ENCODE measurements around the gene KCTD8.

Gene KCTD8

DNA sequence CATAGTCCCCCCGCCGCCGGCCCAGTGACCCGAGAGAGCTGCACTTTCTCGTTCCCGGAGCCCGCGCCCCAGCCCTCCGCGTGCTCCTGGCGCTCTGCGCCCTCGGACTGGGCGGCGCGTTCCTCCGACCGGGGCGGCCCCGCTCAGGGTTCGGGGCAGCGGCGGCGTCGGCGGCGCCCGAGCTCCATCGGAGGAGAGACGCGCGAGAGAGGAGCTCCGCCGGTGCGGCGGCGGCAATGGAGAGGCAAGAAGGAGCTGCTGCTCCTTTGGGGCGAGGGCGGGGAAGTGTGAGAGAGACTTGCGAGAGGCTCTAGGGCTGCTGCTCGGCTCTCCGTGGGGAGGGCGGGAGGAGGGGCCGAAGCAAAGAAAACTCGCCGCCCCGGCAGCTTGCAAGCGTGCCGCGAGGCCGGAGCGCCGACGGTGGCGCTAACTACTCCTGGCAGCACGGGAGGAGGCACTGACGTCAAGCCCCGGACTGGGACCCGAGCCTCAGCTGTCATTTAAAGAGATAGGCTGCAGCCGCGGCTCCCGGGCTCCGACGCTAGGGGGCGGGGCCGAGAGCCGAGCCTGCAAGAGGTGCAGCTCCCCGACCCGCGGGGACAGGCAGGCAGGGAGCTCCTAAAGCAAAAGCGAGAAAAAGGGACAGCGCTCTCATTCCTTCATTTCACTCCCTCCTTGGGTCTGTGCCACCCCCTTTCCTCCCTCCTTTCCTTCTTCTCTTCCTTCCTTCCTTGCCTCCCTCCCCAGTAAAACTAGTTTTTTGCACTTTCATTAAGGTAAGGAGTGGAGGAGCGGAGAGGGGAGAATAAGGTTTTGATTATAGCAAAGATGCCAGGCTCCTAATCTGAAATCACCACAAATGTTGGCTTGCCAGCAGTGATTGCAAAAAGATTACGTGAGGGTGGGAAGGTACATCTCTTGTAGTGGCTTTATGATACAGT is at the start of gene KCTD8:
TSS of gene KCTD8 (minus strand) at position 289 of the 941 bp plus-strand sequence.
- TF ChIP-seq POLR2A (IDR thresholded peaks at IDR 0.05; ENCODE audit: low read length) = no peak
- no peak for TF ChIP-seq GATA1 (IDR thresholded peaks at IDR 0.05; ENCODE audit: low read depth, low read length)
- DNase-seq = peak; percentile 81 to 82

DNA sequence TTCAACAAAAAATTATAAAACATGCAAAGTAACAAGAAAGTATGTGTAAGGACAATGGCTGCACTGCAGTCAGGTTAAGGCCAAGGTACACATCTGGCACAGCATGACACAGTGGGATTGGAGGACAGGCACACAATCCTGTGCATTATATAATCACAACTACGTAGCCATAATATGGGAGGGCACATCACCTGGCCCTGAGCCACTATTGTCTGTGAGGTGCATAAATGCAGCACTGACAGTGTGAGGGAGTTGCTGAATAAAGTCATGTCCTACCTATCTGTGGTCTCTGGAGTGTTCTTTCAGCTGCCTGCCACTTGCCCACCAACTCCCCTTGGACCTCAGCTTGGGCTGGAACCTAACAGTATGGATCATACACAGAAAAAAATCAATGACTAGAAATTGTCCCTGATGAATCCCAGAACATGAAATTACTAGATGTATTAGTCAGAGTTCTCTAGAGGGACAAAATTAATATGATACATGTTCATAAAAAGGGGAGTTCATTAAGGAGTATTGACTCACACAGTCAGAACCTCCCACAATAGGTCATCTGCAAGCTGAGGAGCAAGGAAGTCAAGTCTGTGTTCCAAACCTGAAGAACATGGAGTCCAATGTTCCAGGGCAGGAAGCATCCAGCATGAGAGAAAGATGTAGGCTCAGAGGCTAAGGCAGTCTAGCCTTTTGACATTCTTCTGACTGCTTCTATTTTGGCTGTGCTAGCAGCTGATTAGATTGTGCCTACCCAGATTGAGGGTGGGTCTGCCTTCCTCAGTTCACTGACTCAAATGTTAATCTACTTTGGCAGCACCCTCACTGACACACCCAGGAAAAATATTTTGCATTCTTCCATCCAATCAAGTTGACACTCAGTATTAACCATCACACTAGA is 46.4 kb upstream of the KCTD8 start:
- peak in 1 of 2 experiments; percentile 3 for DNase-seq
- no peak for TF ChIP-seq POLR2A (IDR thresholded peaks at IDR 0.05; ENCODE audit: low read length)
- no peak for TF ChIP-seq GATA1 (IDR thresholded peaks at IDR 0.05; ENCODE audit: low read depth, low read length)

DNA sequence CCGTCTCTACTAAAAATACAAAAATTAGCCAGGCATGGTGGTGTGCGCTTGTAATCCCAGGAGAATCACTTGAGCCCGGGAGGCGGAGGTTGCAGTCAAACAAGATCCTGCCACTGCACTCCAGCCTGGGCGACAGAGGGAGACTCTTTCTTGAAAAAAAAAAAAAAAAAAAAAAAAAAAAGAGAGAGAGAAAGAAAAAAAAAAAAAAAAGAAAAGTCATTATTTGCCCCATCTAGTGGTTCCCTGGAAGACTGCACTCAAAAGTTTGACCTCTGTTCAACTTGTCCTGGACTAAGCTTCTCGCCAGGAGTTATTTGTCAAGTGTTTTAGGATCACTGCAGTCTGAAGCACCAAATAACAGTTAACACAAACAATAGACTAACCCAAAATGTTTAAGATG is 45.3 kb upstream of the KCTD8 start:
- peak in 1 of 2 experiments; percentile 1 for DNase-seq
- TF ChIP-seq GATA1 (IDR thresholded peaks at IDR 0.05; ENCODE audit: low read depth, low read length) (no peak), POLR2A (IDR thresholded peaks at IDR 0.05; ENCODE audit: low read length) (no peak)

DNA sequence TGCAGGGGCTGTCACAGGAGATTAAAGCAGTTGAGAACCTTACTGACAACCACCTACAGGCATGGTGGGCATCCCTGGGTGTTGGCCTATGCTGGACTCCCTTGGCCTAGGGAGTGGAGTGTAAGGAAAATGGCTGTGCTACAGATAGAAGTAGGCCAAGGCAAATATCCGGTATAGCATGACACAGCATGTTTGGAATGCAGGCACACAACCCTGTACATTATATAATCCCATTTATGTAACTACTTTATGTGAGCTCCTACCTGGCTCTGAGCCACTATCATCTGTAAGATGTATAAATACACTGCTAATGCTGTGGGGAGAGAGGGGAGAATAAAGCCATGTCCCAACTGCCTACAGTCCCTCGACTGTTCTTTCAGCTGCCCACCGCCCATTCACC is 38.7 kb upstream of the KCTD8 start:
- TF ChIP-seq GATA1 (IDR thresholded peaks at IDR 0.05; ENCODE audit: low read depth, low read length) (no peak), POLR2A (IDR thresholded peaks at IDR 0.05; ENCODE audit: low read length) (no peak)
- DNase-seq = no peak

DNA sequence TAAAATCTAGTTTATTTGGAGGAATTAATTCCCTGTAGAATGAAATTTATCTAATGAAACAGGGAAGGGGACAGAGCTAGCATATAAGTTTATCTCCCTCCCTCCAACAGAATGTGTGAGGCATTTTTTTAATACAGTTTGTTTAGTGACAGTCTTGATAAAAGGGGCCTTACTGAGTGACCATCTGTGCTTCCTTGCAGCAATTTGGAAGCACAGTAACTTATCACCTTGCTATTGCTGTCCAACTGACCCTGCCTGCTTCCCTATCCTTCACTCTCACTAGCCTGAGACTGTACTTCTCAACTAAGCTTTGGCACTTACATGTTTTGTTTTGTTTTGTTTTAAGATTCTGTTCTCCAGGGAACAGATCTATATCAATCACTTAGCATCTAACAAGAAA is 31.1 kb upstream of the KCTD8 start:
- TF ChIP-seq POLR2A (IDR thresholded peaks at IDR 0.05; ENCODE audit: low read length) (no peak), GATA1 (IDR thresholded peaks at IDR 0.05; ENCODE audit: low read depth, low read length) (no peak)
- DNase-seq = no peak

DNA sequence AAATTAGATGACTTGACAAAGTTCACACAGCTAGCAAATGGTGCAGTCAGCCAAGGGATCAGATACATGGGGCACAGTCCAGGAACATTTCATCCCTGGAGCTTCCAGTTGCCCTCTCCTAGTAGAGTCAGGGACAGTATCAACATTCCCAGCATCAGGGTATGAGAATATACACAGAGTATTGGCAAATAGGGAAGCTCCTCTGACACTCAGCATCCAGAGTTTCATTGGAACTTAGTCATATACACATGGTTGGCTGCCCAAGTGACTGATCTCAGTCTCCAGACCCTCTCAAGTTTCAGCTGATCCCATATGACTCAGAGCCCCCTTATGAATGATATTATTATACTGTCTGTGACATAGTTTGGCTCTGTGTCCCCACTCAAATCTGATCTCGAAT is 13.7 kb upstream of the KCTD8 start:
- no peak for DNase-seq

DNA sequence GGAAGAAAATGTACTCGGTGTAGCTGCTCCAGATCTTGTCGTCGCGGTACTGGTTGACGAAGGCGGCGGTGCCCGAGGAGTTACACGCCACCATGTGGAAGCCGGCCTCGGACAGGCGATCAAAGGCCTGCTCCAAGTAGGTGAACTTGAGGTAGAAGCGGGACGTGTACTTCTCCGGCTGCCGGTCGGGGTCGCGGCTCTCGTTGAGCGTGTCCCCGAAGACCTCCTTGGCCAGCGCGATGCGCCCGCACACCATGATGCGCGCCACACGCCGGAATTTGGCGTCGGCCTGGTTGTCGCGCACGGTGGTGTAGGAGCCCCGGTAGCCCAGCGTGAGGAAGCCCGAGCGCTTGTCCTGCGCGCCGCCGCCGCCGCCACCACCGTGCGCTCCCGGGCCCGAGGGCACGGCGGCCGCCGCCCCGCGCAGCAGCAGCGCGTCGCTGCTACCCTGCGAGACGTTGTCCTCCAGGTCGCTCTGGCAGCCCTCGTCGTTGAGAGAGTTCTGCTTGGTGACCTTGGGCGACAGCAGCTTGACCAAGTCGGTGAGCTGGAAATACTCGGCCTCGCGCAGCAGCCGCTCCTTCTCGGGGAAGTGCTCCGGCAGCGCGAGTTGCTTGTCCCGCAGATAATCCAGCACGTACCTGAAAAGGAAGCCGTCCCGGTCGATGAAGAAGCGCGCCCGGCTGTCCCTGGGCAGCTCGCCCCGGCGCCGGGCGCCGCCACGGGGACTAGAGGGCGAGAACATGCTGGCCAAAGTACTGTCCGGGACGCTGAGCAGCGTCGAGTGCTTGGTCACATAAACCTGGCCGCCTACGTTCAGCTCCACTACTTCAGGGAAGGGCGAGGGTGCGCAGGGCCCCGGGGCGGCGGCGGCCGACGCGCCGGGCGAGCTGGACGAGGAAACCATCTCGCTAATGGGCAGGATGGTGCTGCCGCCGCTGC is 775 bp downstream of the KCTD8 start:
- TF ChIP-seq POLR2A (IDR thresholded peaks at IDR 0.05; ENCODE audit: low read length) (no peak), GATA1 (IDR thresholded peaks at IDR 0.05; ENCODE audit: low read depth, low read length) (no peak)

More for the DNA sequence above, 13.7 kb upstream of the KCTD8 start:
- TF ChIP-seq POLR2A (IDR thresholded peaks at IDR 0.05; ENCODE audit: low read length) (no peak), GATA1 (IDR thresholded peaks at IDR 0.05; ENCODE audit: low read depth, low read length) (no peak)

DNA sequence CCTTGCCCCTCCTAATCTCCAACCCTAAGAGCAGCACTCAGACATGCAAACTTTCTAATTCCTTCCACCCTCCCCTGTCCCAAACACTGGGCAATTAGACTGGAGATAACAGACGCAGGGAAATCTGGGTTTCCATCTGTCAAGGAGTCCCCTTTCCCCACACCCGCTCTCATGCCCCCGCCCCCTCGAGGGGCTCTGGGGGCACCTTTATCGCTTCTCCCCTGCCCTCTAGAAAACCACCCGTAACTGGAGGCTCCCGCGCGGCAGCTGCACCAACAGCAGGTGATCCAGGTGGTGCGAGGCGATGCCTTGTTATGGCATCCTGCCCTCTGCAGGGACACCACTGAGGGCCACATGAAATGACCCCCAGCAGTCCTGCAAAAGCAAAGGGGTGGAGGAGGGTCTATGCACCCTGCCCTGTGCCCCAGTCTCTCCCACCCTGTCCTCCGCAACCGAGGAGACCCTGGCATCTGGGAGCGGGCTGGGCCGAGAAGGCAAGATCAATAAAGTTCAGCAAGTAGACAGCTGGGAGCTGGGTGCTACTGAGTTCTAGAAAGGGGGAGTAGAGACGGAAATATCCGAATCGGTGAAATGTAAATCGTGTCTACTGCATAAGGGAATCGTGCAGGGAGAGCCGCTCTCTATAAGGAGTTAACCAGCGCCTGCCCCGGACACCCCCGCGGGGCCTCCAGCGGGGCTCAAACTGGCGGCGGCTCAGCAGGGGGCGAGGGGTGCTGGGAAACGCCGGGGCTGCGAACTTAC is 1.6 kb downstream of the KCTD8 start:
- no peak for DNase-seq
- no peak for TF ChIP-seq GATA1 (IDR thresholded peaks at IDR 0.05; ENCODE audit: low read depth, low read length)
- TF ChIP-seq POLR2A (IDR thresholded peaks at IDR 0.05; ENCODE audit: low read length) = no peak

More for the DNA sequence above, 775 bp downstream of the KCTD8 start:
- peak; percentile 13 to 24 for DNase-seq

DNA sequence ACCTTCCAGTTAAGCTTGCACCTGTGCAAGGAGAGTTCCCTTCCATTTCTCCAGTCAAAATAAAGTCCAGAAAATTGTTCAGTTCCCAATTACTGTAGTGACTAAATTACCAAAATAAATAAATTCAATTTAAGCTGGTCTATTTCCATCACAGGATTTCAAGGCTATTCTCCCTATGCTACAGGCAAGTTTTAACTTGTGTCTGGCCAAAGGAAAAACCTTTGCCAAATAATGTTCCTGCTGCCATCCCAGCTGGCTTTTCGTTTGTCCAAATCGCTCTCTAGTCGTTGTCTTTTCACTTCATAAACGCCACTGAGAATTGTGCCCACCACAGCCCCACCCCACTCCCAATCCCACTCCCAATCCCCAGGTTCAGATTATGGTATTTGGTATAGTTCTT is 2.4 kb downstream of the KCTD8 start:
- no peak for TF ChIP-seq POLR2A (IDR thresholded peaks at IDR 0.05; ENCODE audit: low read length)
- no peak for TF ChIP-seq GATA1 (IDR thresholded peaks at IDR 0.05; ENCODE audit: low read depth, low read length)
- no peak for DNase-seq

DNA sequence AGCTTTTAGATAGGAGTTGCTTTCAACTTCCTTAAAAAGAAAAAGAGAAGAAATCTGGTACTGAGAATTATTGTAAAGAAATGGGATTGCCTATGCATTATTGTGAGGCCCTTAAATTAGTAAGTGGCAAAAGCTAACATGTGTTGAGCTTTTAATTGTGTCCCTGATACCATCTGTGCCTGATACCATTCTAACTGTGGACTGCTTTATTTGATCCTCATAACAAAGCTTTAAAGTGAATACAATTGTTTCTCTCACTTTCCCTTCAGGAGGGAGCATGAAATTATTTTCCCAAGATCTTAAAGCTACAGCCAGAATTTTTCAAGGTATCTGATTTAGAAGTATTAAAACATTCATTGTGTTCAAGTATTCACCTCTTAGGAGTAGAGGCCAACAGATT is 9.9 kb downstream of the KCTD8 start:
- no peak for TF ChIP-seq POLR2A (IDR thresholded peaks at IDR 0.05; ENCODE audit: low read length)
- TF ChIP-seq GATA1 (IDR thresholded peaks at IDR 0.05; ENCODE audit: low read depth, low read length) = no peak

DNA sequence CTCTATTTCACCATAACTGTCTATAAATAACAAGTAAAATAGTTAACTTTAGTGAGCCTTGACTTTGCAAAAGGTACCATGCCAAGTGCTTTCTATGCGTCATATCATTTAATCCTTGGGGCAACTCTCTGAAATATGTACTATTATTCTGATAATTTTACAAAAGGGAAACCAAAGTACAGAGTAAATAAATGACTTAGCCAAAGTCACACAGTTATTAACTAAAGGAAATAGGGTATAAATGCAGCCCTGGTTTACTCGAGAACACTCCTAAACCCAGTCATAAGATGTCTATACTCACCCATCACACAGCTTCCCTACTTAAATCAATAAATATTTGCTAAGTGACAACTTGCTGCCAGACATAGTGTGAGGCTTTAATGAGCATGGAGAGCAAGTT is 14.4 kb downstream of the KCTD8 start:
- no peak for DNase-seq
- TF ChIP-seq GATA1 (IDR thresholded peaks at IDR 0.05; ENCODE audit: low read depth, low read length) = no peak
- no peak for TF ChIP-seq POLR2A (IDR thresholded peaks at IDR 0.05; ENCODE audit: low read length)

More for the DNA sequence above, 9.9 kb downstream of the KCTD8 start:
- DNase-seq = no peak

DNA sequence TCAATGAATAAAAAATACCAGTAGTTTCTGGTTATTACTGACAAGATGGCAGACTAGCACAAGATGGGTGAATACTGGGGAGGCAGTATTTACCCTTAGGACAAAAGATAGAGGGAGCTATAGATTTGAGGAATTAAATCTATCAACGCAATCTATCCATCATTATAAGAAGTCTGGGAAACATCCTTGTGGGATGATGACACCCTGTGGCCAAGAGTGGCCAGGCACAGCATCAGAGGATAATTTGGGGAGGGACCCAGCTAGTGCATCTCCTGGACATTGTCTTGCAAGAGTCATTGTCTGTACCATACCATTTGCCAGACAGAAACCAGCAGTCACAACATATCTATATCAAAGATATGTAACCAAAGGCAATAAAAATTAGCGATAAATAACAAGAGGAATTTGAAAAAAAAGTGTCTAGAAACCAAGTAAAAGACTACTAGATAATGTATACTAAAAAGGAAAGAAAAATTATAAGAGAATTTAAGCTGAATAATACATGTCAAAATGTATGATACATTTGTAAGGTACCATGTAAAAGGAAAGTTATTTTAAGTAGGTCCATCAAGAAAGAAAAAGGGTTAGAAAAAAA is 22.9 kb downstream of the KCTD8 start:
- TF ChIP-seq POLR2A (IDR thresholded peaks at IDR 0.05; ENCODE audit: low read length) (no peak), GATA1 (IDR thresholded peaks at IDR 0.05; ENCODE audit: low read depth, low read length) (no peak)
- DNase-seq = no peak
